Amniotic epithelial cell (primary cell): ENCODE measurements around the gene TRERF1.

Experiments
- DNase-seq: peaks from one replicate; pipeline ENCODE4 v3.0.0-alpha.2; 2010; ENCODE audit warnings: low read depth

TRERF1 gene

DNA sequence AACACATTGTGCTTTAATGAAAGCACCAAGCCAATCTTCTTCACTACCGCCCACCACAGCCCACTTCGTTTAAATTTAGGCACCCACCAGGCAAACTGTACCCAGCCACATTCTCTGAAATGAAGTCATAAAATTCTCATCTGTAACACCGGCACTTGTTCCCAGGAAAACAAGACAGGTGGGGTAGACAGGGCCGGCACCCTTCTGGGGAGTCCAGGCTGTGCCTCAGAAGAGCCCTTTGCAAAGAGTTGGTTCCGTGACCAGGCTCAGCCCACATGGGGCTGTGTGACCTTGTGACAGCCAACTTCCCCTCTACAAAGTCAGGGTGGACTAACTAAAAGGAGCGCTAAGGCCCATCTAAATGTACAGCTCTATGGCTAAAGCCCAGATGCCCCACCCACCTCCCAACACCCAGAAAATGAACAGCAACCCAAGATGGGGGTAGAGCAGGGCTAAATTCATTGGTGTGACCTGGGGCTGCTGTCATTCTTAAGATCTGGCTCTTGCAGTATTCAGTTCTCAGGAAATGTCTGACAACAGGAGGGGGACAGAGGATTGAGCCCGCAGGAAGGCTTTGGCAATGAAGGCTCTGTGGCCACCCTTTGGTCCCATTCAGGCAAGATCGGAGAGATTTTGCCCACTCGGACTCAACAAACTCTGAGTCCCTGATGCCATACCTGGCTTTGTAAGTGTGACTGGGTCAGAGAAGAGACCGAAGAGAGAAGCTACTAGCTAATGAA is 56.7 kb downstream of the TRERF1 start:
- no peak for DNase-seq

DNA sequence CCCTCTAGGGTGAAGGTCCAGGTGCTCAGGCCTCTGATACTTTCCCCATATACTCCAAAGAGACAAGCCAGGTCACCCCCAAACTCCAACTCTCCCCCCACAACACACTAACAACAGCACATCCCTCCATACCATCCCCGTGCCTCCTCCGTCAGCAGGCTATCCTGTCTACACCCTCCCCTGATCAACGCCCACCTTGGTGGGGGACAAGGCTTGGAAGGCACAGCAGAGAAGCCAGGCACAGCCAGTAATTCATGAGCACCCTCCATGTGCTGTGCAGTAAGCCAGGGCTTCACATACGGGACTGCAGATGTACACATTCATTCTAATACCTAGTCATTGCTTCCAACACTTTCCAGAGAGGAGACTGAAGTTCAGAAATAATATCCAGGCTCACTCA is 57.6 kb downstream of the TRERF1 start:
- DNase-seq = no peak

DNA sequence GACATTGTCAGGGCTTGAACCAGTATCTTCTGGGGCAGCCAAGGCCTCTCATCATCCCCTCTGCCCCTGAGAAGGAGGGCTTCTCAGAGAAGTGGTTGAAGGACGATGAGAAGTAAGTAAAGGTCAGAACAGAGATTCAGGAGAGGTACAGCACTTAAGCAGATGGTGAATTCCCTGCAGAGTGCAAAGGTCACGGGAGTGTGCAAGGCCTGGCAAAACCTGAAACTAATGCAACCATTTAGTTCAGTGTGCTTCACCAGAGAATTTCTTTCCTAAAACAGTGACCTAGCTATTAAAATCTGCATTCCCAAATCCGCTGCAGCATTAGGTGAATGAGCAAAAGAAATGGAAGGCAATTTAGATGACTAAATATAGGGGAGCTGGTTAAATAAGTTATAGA is 58.4 kb downstream of the TRERF1 start:
- no peak for DNase-seq

DNA sequence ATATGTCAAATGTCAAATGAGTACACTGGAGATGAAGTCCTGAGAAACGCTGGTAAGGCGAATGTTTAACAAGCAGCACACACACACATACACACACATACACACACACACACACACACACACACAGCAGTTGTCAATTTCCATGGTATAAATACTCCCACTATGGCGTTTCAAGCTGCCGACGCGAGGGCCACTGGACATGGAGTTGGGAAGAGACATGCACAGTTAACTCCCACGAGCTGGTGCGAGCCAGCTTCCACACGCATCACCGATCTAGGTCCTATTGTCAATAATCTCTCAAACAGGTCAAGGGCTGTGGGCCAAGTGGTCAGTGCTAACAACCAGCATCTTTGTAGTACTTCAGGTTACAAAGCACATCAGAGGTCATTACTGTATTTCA is 58.9 kb downstream of the TRERF1 start:
- no peak for DNase-seq

DNA sequence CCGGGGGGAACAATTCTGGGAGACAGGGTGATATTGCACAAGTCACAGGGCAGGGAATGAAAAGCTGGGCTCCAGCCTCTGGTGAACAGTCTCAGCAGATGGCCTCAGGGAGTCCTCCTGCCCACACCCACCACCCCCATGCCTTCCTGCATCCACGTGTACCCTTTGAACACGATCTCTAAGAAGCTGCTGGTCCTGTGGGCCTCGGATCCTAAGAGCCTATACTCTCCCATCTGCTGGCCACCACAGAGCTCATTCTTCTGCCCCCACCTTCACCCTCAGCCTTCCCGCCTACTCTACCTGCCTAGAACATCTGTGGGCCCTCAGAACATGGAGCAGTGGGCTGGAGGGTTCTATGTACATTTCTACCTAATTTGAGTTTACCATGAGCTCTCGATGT is 60.3 kb downstream of the TRERF1 start:
- DNase-seq = no peak

DNA sequence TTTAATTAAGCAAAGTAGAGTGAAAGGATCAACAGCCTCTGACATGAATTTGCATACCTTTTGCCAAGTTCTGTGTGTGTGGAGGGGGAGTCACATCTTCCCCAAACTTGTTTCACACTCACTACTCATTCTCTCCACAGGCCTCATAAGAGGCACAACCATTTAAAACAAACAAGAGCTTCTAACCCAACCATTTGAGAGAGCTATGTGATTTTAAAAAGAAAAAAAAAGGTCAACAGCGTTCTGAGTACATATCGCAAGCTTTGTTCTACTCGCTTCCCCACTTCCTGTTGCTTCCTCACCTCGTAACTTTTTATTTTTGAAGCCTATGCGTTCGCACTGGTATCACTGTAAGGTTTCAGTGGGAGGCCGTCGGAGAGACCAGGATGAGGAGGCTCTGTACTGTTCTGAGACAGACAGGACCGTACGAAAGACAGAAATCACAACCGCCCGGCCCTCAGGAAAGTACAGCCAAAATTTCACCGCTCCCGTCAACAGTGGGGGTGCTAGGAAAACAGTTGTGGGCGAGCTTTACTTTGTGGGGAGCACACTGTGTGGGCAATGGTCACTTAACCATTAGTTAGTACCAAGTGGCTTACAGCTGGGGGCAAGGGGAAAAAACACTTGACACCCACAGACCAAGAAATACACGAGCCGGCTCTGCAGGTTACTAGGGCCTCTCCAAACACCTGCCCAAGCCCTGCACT is 61.3 kb downstream of the TRERF1 start:
- no peak for DNase-seq

DNA sequence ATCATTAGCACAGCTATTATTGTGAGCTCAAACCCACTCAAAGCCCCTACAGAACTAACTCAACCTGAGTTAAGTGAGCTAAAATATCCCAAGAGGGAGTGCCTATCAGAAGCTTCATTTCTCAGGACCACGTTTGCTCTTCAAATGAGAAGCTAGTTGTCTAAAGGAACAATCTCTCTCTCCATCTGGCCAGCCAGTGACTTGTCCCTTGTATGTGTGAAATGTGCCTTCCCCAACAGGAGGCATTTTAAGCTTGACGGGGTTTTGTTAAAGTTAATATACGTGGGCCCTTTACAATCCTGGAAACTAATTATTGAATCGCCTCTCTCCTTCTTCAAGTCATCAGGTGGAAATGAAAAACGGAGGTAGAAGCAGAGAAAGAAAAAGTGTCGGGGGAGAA is 62.0 kb downstream of the TRERF1 start:
- DNase-seq = no peak

DNA sequence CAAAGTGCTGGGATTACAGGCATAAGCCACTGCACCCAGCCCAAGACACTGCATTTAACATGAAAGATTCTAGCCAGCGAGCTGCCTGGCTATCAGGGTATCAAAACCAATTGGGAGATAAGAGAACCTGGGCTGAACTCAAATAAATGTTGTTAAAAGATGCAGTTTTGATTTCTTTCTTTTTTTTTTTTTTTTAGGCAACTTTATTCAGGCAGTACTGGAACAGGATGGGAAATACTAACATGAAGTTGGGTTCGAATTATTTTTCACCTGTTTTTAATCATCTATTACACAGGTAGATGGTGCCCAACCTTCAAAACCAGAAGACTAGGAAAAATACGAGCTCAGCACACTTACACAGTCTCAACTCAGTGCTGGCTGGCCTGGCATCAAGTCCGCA is 63.7 kb downstream of the TRERF1 start:
- DNase-seq = no peak

DNA sequence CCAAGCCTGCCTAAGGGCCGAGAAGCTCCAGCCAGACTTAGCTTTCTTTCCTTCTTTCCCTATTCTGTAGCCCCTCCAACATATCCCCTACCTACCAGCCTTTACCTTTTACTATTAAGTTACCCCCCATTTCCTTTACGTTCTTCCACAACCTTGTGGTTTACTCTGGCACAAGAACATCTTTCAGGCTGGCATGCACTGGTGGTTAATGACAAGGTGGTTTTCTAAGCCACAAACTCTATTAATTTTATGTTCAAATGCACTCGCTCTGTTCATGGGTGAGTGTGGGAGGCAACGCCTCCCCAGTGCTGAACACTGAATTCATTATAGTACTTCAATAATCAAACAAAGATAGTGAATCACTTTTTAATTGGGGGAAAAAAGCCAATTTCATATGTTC is 64.4 kb downstream of the TRERF1 start:
- no peak for DNase-seq

DNA sequence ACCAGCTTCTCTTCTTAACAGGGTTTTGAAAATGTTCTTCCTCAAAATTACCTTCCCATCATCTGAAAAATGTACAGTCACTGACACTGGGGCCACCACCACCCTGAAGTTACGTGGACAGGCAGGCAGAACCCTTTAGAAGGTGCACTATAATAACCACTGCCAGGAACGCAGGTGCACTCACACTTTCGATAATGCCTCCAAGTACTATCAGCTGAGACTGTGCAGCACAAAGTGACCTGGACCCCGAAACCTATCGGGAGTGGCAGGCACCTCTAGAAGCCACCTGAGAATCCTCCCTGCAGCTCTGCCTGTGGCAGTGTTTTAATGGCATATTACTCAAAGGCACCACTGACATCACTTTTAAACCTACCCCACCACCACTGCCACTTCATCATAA is 66.4 kb downstream of the TRERF1 start:
- DNase-seq = no peak

DNA sequence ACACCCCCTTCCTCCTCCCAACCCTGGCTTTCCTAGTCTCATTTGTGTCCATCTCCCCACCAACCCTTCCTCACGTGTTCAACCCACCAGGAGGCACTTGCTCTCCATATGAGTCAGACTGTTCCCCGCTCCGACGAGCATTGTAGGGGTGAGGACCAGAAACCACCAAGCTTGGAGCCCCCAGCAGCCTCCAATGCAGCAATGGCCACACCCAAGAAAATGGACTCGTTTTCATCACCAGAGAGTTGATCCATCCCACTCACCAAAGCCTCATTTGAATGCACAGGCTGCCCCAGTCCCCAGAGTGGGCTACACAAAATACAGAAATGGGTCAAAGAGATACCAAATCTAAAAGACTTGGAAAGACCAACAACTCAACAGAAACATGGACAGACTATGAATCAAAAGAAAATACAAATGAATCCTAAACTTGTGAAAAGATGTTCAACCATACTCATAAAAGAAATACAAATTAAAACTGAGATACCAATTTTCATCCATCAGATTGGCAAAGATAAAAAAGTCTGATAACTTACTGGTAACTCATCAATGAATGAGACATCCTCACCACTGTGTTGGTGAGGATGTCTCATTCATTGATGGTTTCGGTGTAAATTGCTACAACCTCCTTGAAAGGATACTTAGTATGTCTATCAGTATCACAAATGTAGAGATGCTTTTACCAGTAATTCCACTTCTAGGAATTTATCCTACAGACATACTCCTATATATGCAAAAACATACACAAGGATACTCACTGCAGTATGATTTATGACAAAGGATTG is 68.1 kb downstream of the TRERF1 start:
- DNase-seq = no peak

DNA sequence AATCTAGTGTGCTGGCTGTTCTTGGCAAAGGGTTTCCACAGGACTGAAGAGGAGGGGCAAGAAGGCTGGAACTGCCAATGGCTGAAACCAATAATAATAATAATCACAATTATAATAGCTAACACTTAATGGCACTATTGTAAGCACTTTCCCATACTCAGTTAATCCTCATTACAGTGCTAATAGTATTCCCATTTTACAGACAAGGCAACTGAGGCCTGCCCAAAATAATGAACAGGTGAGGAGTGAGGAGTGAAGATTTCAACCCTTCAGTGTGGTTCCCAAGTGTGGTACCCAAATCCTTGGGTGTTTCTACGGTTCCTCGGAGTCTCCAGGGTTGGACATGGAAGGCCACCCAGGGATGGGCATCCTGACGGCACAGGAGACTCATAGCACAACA is 69.9 kb downstream of the TRERF1 start:
- no peak for DNase-seq

DNA sequence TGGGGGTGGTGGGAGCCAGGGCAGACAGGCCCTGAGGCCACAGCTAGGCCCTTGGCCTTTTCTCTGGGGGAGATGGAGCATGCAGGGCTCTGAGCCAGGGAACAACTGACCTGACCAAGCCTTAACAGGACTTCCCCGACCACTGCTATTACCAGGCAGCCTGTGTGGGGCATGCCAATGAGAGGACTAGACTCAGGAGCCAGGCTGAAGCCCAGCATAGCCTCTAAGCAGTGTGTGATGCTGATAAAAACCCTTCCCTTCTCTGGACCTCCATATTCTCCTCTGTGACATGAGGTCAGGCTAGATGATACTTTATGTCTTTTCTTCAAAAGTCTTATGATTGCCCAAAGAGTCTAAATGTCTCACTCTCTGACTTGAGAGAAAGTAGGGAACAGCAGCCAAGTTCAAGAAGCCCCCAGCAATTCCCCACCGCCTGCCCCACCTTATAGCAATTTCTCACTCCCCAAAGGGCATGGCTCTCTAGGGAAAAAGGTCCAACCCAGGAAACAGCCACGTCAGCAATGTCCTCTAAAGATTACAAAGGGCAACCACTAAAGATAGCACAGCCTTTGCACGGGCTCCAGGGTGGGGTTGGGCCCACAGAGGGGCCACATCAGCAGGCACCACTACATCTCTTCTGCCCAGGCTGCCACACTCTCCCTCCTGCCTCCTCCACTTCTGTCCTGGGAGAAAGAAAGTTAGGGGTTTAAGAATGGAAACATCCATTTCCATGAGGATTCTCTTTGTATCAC is 71.3 kb downstream of the TRERF1 start:
- no peak for DNase-seq

DNA sequence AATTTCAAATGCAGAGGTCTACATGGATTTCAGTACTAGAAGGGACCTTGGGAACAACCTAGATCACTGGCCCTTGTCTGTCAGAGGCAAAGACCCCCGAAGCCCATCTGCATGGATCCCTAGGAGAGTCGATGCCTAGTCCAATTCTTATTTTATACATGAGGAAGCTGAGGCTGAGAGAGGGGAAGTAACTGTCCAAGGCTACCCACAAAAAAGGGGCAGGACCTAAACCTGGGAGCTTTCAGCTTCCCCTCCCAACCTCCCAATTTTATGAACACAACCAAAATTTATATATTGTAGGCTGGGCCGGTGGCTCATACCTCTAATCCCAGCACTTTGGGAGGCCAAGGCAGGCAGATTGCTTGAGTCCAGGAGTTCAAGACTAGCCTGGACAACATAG is 73.2 kb downstream of the TRERF1 start:
- no peak for DNase-seq

DNA sequence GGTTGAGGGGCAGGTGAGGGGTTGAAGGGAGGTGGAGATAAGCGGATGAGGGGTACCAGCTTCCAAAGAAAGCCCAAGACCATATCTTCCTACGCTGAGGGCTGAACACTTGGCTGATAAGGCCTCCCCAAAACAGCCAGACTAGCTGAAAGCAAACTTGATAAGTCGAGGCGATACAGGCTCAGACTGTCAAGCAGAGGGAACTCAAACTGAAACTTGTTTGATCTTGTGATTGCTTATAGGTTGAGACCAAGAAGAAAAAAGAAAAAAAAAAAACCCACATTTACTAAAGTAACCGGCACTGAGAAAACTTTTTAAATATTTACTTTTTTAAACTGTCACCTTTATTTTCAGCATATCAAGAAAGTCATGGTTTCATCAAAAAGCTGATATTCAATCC is 73.6 kb downstream of the TRERF1 start:
- DNase-seq = no peak

DNA sequence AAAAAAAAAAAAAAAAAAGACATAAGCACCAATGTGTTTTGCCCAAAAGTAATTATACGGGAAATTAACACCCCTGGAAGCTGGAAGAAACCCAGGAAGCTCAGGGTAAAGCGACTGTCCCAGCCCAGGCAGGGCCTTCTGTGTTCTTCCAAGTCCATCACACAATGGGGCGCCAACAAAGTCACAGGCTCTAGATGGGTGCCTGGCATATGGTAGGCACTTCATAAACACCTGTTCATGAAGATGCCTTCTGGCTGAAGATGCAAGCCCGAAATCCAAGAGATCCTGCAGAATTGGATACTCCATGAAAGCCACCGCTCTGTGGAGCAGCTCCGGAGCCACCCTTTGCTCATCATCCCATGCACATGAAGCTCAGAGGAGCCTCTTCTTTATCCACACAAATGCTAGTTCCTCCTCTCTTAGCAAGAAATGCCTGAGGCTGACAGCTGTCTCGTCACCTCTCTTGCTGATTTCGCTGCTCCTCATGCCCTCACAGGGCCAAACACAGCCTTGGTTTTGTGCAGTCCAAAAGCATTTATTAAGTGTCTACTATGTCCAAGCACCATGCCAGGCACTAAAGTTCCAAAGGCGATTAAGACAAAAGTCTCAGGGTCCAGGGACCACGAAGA is 76.6 kb downstream of the TRERF1 start:
- DNase-seq = no peak

DNA sequence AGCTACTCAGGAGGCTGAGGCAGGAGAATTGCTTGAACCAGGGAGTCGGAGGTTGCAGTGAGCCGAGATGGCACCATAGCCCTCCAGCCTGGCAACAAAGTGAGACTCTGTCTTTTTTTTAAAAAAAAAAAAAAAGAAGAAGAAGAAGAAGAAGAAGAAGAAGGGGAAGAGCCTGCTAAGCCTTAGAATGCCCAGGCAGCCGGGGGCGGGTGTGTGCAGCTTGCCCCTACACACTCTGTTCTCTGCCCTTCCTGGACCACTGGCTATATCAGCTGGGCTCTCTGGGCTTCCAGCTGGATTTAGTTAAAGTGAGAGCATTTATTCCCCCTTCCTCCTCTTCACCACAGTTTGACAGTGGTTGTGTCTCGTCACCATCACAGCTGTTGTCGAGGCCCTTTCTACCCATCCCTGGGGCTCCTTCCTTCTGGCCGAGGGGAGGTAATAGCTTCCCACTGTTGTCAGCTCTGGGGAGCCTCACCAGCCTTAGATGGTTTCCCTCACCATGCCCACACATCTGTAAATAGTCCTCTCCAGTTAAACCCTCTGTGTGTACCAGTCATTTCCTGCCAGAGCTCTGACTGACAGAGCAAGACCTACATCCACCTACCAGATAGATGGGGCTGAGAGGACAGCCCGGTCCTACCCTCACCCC is 77.6 kb downstream of the TRERF1 start:
- DNase-seq = no peak

DNA sequence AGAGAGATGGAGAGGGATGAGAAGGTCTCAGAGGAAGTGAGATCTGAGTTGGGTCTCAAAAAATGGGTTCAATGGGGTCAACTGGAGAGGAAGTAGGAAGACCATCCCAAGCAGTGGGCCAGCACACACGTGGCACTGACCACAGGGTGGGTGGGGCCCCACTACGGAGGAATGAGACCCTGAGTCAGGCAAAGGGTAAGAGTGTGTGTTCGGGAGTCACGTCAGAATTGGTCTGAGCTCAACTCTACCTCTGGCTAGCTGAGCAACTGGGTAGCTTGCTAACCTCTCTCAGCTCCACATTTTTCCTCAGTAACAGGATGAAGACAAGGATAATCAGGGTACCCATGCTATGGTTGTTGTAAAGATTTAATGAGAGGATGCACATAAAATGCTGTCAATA is 79.0 kb downstream of the TRERF1 start:
- no peak for DNase-seq

DNA sequence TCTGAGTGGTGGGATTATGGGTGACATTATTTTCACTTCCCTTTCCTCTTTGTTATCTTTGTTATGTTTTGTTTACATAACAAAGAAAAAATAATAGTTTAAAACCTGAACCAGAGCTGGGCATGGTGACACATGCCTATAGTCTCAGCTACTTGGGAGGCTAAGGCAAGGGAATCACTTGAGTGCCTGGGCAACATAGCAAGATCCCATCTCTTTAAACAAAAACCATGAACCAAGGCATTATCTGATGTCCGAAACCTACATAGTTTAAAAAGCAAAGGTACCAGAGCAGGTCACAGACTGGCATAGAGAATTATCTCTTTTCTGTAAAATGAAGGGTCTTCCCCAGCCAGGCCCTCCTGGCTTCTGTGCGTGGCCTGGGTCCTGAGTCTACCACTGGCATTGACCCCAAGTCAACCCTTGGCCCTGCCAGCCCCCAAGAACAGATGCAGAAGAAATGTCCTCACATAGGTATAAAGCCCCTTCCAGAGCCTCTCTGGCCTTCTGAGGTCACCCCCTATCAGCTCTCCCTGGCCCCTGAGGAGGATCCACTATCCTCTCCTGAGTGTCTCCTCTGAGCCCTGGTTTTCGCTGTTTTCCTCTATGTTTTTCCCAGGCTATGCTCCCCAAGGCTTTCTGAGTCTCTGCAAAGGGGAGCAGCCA is 81.3 kb downstream of the TRERF1 start:
- no peak for DNase-seq

DNA sequence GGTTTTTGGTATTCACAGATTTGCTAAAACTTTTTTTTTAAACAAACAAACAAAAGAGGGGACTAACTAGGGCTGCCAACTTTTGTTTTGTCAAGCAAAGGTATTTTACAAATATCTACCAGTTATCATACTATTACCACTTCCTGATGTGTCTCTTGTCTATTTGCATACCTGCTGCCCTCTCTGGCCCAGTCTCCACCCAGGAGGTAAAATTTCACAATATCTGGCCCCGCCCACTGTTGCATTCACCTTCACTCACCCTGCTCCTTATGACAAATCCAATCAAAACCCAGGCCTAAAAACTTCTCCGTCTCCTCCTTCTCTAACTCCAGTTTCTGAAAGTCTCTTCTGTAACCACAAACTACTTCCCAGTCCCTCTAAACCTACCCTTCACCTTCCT is 82.2 kb downstream of the TRERF1 start:
- no peak for DNase-seq

DNA sequence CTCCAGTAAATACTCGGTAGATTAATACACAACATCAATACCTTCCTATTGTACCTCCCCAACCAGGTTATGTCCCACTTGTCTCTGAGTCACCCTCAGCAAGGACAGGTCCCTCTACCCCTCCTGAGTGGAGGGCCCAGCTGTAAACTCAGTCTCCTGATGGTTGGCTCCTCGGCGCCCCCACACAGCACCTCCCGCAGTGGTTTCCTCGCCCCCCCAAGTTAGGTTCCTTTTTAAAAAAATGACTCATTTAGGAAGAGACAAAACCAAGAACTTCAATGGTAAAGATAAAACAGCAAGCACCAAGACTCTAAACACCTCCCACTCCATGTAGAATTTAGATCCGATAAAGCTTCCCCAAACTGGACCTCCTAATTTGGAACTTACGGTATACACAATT is 83.5 kb downstream of the TRERF1 start:
- no peak for DNase-seq
